ENCODE results near the gene NFIL3.
A peak's percentile ranks its signal among the peaks of the same experiment; 100 is the strongest.

The NFIL3 gene

DNA sequence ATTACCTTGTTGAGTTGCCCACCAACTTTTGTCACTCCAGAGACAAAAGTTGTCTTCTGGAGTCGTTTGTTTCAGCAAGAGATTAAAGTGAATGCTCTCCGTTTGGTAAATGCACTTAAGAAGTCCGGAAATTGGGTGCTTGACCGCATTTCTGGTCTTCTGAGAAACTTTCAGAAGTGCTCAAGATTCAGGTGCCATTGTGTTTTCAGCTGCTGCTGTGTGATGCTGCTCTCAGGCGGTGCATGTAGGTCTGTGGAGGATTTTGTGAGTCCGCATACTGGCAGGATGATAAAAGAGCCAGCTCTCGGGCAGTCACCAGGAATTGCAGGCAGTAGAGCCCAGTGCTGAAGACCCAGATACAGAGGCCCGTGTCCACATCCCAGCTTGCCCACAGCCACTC, 5.9 kb upstream of the NFIL3 start:
- no peak for DNase-seq (ENCODE audit: extremely low spot score)
- ChIA-PET CTCF (no interaction called here), POLR2A (no interaction called here)
- TF ChIP-seq ARNT (IDR thresholded peaks at IDR 0.05) (no peak), L3MBTL2 (conservative IDR thresholded peaks at IDR 0.05) (no peak), NFRKB (IDR thresholded peaks at IDR 0.05) (no peak), FOXM1 (IDR thresholded peaks at IDR 0.05; ENCODE audit: borderline replicate concordance) (no peak), HDGF (IDR thresholded peaks at IDR 0.05; ENCODE audit: borderline replicate concordance) (no peak), CTBP1 (IDR thresholded peaks at IDR 0.05; ENCODE audit: borderline replicate concordance) (no peak), TARDBP (IDR thresholded peaks at IDR 0.05) (no peak), SUZ12 (IDR thresholded peaks at IDR 0.05) (no peak), FOXK2 (IDR thresholded peaks at IDR 0.05) (no peak), LEF1 (IDR thresholded peaks at IDR 0.05; ENCODE audit: borderline replicate concordance) (no peak), ELF4 (IDR thresholded peaks at IDR 0.05) (no peak)
- TF ChIP-seq, protein P1, sequence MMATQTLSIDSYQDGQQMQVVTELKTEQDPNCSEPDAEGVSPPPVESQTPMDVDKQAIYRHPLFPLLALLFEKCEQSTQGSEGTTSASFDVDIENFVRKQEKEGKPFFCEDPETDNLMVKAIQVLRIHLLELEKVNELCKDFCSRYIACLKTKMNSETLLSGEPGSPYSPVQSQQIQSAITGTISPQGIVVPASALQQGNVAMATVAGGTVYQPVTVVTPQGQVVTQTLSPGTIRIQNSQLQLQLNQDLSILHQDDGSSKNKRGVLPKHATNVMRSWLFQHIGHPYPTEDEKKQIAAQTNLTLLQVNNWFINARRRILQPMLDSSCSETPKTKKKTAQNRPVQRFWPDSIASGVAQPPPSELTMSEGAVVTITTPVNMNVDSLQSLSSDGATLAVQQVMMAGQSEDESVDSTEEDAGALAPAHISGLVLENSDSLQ (IDR thresholded peaks at IDR 0.05) = no peak

DNA sequence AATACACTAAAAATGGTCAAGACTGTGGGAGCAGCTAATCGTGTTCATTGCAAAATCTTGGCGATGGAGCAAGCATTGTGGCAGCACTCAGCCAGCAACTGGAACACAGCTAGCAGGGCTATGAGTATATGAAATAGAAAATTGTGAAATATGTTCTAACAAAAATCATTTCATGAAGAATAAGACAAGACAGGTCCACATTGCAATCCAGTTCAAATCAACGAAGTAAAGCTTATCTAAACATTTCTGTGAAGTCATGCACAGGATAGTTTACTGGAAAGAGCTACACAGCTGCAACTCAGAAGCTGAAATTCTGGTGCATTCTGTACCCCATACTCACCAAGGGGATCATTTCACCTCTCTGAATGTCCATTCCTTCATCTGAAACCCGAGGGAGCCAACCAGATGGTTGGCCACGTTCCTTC, 5.3 kb upstream of the NFIL3 start:
- POLR2A ChIA-PET = interaction anchor here (0.5 kb wide), 1 partner anchor 66 kb away, joined by 3 read pairs; no protein-coding TSS in a partner anchor
- no peak for DNase-seq (ENCODE audit: extremely low spot score)
- TF ChIP-seq BHLHE40 (IDR thresholded peaks at IDR 0.05; ENCODE audit: borderline replicate concordance) (no peak), SP1 (IDR thresholded peaks at IDR 0.05) (no peak), ZNF384 (IDR thresholded peaks at IDR 0.05) (no peak), NFRKB (IDR thresholded peaks at IDR 0.05) (no peak), FOXM1 (IDR thresholded peaks at IDR 0.05; ENCODE audit: borderline replicate concordance) (no peak), L3MBTL2 (conservative IDR thresholded peaks at IDR 0.05) (no peak), HDGF (IDR thresholded peaks at IDR 0.05; ENCODE audit: borderline replicate concordance) (no peak), CTBP1 (IDR thresholded peaks at IDR 0.05; ENCODE audit: borderline replicate concordance) (no peak)
- TF ChIP-seq, protein P1 (IDR thresholded peaks at IDR 0.05) = no peak
- CTCF ChIA-PET = interaction anchor here (0.7 kb wide), 1 partner anchor 445 kb away, joined by 3 read pairs; no protein-coding TSS in a partner anchor

DNA sequence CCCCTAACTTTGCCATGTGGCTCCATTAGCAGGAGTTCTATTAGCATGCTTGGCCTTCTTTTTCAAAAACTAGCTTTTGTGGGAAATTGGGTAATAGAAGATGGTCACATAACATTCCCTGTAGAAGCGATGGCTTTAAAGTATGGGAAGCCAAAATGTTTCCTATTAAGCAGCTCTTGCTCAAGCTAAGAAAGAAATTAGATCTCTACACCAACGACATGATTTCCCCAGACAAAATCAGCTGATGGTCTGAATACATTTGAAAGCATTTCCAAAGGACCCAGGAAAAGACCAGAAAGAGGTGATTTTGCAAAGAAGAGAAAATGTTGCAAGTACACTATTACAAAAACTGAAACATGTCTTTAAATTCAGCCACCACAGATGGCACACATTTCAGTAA, 4.8 kb upstream of the NFIL3 start:
- POLR2A ChIA-PET = interaction anchor here (0.5 kb wide), 1 partner anchor 67 kb away, joined by 3 read pairs; no protein-coding TSS in a partner anchor
- TF ChIP-seq FOXK2 (IDR thresholded peaks at IDR 0.05) (no peak), NFRKB (IDR thresholded peaks at IDR 0.05) (no peak), BHLHE40 (IDR thresholded peaks at IDR 0.05; ENCODE audit: borderline replicate concordance) (no peak), TARDBP (IDR thresholded peaks at IDR 0.05) (no peak), SP1 (IDR thresholded peaks at IDR 0.05) (no peak), FOXA1 (IDR thresholded peaks at IDR 0.05) (no peak), HDGF (IDR thresholded peaks at IDR 0.05; ENCODE audit: borderline replicate concordance) (no peak), CTBP1 (IDR thresholded peaks at IDR 0.05; ENCODE audit: borderline replicate concordance) (no peak), ARNT (IDR thresholded peaks at IDR 0.05) (no peak), SUZ12 (IDR thresholded peaks at IDR 0.05) (no peak), ZNF384 (IDR thresholded peaks at IDR 0.05) (no peak), LEF1 (IDR thresholded peaks at IDR 0.05; ENCODE audit: borderline replicate concordance) (no peak), FOXM1 (IDR thresholded peaks at IDR 0.05; ENCODE audit: borderline replicate concordance) (no peak), L3MBTL2 (conservative IDR thresholded peaks at IDR 0.05) (no peak), ELF4 (IDR thresholded peaks at IDR 0.05) (no peak)
- TF ChIP-seq, protein P1 (IDR thresholded peaks at IDR 0.05) = no peak
- CTCF ChIA-PET = interaction anchor here (0.7 kb wide), 1 partner anchor 445 kb away, joined by 3 read pairs; no protein-coding TSS in a partner anchor
- no peak for DNase-seq (ENCODE audit: extremely low spot score)

DNA sequence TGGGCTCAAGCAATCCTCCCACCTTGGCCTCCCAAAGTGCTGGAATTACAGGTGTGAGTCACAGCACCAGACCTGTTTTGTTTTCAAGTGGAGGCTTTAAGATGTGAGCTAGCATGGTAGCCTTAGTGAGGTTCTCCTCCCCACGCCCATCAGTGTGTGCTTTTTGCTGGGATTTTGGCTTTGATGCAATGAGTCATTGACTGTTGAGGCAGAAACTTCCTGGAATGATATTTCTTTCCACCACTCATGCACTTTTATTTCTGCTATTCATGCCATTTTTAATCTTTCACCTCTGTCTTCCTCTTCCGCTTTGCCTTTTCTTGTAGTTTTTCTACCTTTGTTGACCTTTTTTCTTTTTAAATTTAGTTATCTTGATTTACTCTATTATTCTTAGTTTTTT, 4.2 kb upstream of the NFIL3 start:
- POLR2A ChIA-PET = no interaction called here
- CTCF ChIA-PET = no interaction called here
- TF ChIP-seq FOXA1 (IDR thresholded peaks at IDR 0.05) (no peak), CTBP1 (IDR thresholded peaks at IDR 0.05; ENCODE audit: borderline replicate concordance) (no peak), SP1 (IDR thresholded peaks at IDR 0.05) (no peak), ZNF384 (IDR thresholded peaks at IDR 0.05) (no peak), SUZ12 (IDR thresholded peaks at IDR 0.05) (no peak), LEF1 (IDR thresholded peaks at IDR 0.05; ENCODE audit: borderline replicate concordance) (no peak), FOXK2 (IDR thresholded peaks at IDR 0.05) (no peak), ELF4 (IDR thresholded peaks at IDR 0.05) (no peak), HDGF (IDR thresholded peaks at IDR 0.05; ENCODE audit: borderline replicate concordance) (no peak), FOXM1 (IDR thresholded peaks at IDR 0.05; ENCODE audit: borderline replicate concordance) (no peak), NFRKB (IDR thresholded peaks at IDR 0.05) (no peak), L3MBTL2 (conservative IDR thresholded peaks at IDR 0.05) (no peak), BHLHE40 (IDR thresholded peaks at IDR 0.05; ENCODE audit: borderline replicate concordance) (no peak), ARNT (IDR thresholded peaks at IDR 0.05) (no peak), TARDBP (IDR thresholded peaks at IDR 0.05) (no peak)
- TF ChIP-seq, protein P1 (IDR thresholded peaks at IDR 0.05) = no peak
- no peak for DNase-seq (ENCODE audit: extremely low spot score)

DNA sequence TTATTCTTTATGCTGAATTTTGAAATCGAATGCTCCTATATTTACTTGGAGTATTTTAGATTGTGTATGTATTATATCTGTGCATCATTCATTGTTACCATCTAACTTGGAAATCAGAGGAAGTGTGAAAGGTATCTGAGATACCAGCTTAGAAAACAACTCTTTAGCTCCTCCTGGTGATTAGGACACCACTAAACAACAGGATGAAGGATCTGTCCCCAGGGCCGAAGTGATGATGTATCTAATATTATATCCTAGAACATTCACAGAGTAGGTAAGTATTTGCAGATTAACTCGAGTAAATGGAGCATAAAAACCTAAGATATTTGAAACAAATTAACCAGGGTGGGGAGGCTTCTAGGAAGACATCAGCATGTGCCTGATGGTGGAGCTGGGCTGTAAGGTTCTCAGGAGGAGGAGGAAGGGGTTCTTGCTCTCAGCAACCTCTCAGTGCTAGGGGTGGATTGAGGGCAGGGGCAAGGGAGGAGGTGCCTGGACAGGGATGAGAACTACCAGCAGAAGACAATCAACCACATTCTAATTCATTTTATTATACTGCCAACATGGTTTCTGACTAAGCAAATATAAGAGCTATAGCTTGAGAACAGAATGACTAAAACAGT, 2.6 kb upstream of the NFIL3 start:
- TF ChIP-seq FOXA1 (IDR thresholded peaks at IDR 0.05) (no peak), NFRKB (IDR thresholded peaks at IDR 0.05) (no peak), BHLHE40 (IDR thresholded peaks at IDR 0.05; ENCODE audit: borderline replicate concordance) (no peak), HDGF (IDR thresholded peaks at IDR 0.05; ENCODE audit: borderline replicate concordance) (no peak), LEF1 (IDR thresholded peaks at IDR 0.05; ENCODE audit: borderline replicate concordance) (no peak), ARNT (IDR thresholded peaks at IDR 0.05) (no peak), CTBP1 (IDR thresholded peaks at IDR 0.05; ENCODE audit: borderline replicate concordance) (no peak)
- DNase-seq (ENCODE audit: extremely low spot score) = peak; percentile 29
- POLR2A ChIA-PET = interaction anchor here (1.3 kb wide), 1 partner anchor 65 kb away, joined by 3 read pairs; no protein-coding TSS in a partner anchor
- CTCF ChIA-PET = interaction anchor here (0.6 to 2.6 kb wide), 4 partner anchors 11 to 511 kb away, joined by 3 to 12 read pairs (median 3); no protein-coding TSS in a partner anchor

All from HEK293T (cell line).